Rectal smooth muscle tissue (tissue), 1 donor: ENCODE results near the gene YIPF5.

Experiments used
- H3K27ac ChIP-seq: one replicate; pipeline ENCODE4 v1.7.0; 2013; ENCODE audit warnings: low read depth, low read length, inconsistent platforms
- H3K27me3 ChIP-seq: one replicate; pipeline ENCODE4 v1.7.0; 2013; ENCODE audit warnings: low read length; ENCODE audit not compliant: control insufficient read depth, insufficient read depth
- H3K36me3 ChIP-seq: one replicate; pipeline ENCODE4 v1.7.0; 2013; ENCODE audit warnings: low read length; ENCODE audit not compliant: control insufficient read depth, insufficient read depth
- H3K4me1 ChIP-seq: one replicate; pipeline ENCODE4 v1.7.0; 2013; ENCODE audit warnings: low read length; ENCODE audit not compliant: control insufficient read depth, insufficient read depth
- H3K4me3 ChIP-seq: one replicate; pipeline ENCODE4 v1.7.0; 2013; ENCODE audit warnings: low read length
- H3K9ac ChIP-seq: one replicate; pipeline ENCODE4 v1.7.0; 2013; ENCODE audit warnings: low read length

The YIPF5 gene

GRCh38 chr5:144196612-144197011 lies 26.2 kb upstream of the YIPF5 start:
- Histone ChIP-seq H3K9ac (no peak overlapping the region), H3K27ac (no peak overlapping the region), H3K36me3 (no peaks in the 10 kb centered on the region), H3K4me3 (no peak overlapping the region), H3K4me1 (no peaks in the 10 kb centered on the region), H3K27me3 (no peaks in the 10 kb centered on the region)

GRCh38 chr5:144195448-144195847 lies 25.0 kb upstream of the YIPF5 start:
- Histone ChIP-seq H3K27me3 (no peaks in the 10 kb centered on the region), H3K4me3 (no peak overlapping the region), H3K27ac (no peak overlapping the region), H3K4me1 (no peaks in the 10 kb centered on the region), H3K9ac (no peak overlapping the region), H3K36me3 (no peaks in the 10 kb centered on the region)

- Histone ChIP-seq H3K4me1 (no peaks in the 10 kb centered on the region), H3K9ac (no peak overlapping the region), H3K36me3 (no peaks in the 10 kb centered on the region), H3K27ac (no peak overlapping the region), H3K27me3 (no peaks in the 10 kb centered on the region), H3K4me3 (no peak overlapping the region)
Measured at GRCh38 chr5:144194144-144194543, 23.7 kb upstream of the YIPF5 start.

- no peak overlapping the region for H3K9ac ChIP-seq
- no peak overlapping the region for H3K27ac ChIP-seq
- H3K4me1 ChIP-seq = peaks cover 6% of the 10 kb centered on the region
- H3K27me3 ChIP-seq = no peaks in the 10 kb centered on the region
- H3K36me3 ChIP-seq = no peaks in the 10 kb centered on the region
- H3K4me3 ChIP-seq = no peak overlapping the region
Measured at GRCh38 chr5:144192661-144193060, 22.2 kb upstream of the YIPF5 start.

- H3K4me3 ChIP-seq = no peak overlapping the region
- no peaks in the 10 kb centered on the region for H3K36me3 ChIP-seq
- H3K27ac ChIP-seq = no peak overlapping the region
- H3K9ac ChIP-seq = no peak overlapping the region
- peaks cover 7% of the 10 kb centered on the region for H3K4me1 ChIP-seq
- H3K27me3 ChIP-seq = no peaks in the 10 kb centered on the region
Measured at GRCh38 chr5:144191998-144192397, 21.5 kb upstream of the YIPF5 start.

- no peaks in the 10 kb centered on the region for H3K36me3 ChIP-seq
- no peak overlapping the region for H3K27ac ChIP-seq
- peaks cover 7% of the 10 kb centered on the region for H3K4me1 ChIP-seq
- no peaks in the 10 kb centered on the region for H3K27me3 ChIP-seq
- H3K4me3 ChIP-seq = no peak overlapping the region
- no peak overlapping the region for H3K9ac ChIP-seq
Measured at GRCh38 chr5:144191531-144191930, 21.1 kb upstream of the YIPF5 start.

GRCh38 chr5:144189800-144190429 lies 19.5 kb upstream of the YIPF5 start:
- H3K27me3 ChIP-seq = no peaks in the 10 kb centered on the region
- no peak overlapping the region for H3K9ac ChIP-seq
- H3K4me1 ChIP-seq = peaks cover 7% of the 10 kb centered on the region
- H3K36me3 ChIP-seq = no peaks in the 10 kb centered on the region
- H3K27ac ChIP-seq = no peak overlapping the region
- no peak overlapping the region for H3K4me3 ChIP-seq

- Histone ChIP-seq H3K27me3 (no peaks in the 10 kb centered on the region), H3K36me3 (no peaks in the 10 kb centered on the region), H3K4me3 (no peak overlapping the region), H3K9ac (no peak overlapping the region), H3K4me1 (peaks cover 7% of the 10 kb centered on the region), H3K27ac (no peak overlapping the region)
Measured at GRCh38 chr5:144187699-144188294, 17.3 kb upstream of the YIPF5 start.

- Histone ChIP-seq H3K9ac (no peak overlapping the region), H3K36me3 (no peaks in the 10 kb centered on the region), H3K27me3 (no peaks in the 10 kb centered on the region), H3K27ac (no peak overlapping the region), H3K4me3 (no peak overlapping the region), H3K4me1 (peaks cover 7% of the 10 kb centered on the region)
Measured at GRCh38 chr5:144183254-144183889, 12.9 kb upstream of the YIPF5 start.

- Histone ChIP-seq H3K4me1 (no peaks in the 10 kb centered on the region), H3K27me3 (no peaks in the 10 kb centered on the region), H3K4me3 (no peak overlapping the region), H3K27ac (no peak overlapping the region), H3K9ac (no peak overlapping the region), H3K36me3 (no peaks in the 10 kb centered on the region)
Measured at GRCh38 chr5:144179226-144179625, 8.8 kb upstream of the YIPF5 start.

- Histone ChIP-seq H3K4me3 (no peak overlapping the region), H3K4me1 (no peaks in the 10 kb centered on the region), H3K27me3 (no peaks in the 10 kb centered on the region), H3K36me3 (no peaks in the 10 kb centered on the region), H3K27ac (no peak overlapping the region), H3K9ac (no peak overlapping the region)
Measured at GRCh38 chr5:144177548-144177947, 7.1 kb upstream of the YIPF5 start.

GRCh38 chr5:144173766-144174165 lies 3.3 kb upstream of the YIPF5 start:
- Histone ChIP-seq H3K9ac (no peak overlapping the region), H3K4me3 (no peak overlapping the region), H3K27ac (no peak overlapping the region), H3K4me1 (peaks cover 10% of the 10 kb centered on the region), H3K36me3 (no peaks in the 10 kb centered on the region), H3K27me3 (no peaks in the 10 kb centered on the region)

GRCh38 chr5:144169904-144170275 lies 569 bp downstream of the YIPF5 start:
- H3K4me1 ChIP-seq = peaks cover 10% of the 10 kb centered on the region
- peak overlapping the region; percentile 10 for H3K9ac ChIP-seq
- H3K36me3 ChIP-seq = peaks cover 3% of the 10 kb centered on the region
- H3K4me3 ChIP-seq = peak overlapping the region; percentile 85
- H3K27ac ChIP-seq = peak overlapping the region; percentile 49
- H3K27me3 ChIP-seq = no peaks in the 10 kb centered on the region
